Duodenal mucosa (tissue), 2 donors: ENCODE data around the gene SAPCD1.

Experiments
- H3K27ac ChIP-seq: one replicate; pipeline ENCODE4 v1.7.0; 2013; ENCODE audit warnings: low read depth, low read length
- H3K27me3 ChIP-seq, 2 donors: one replicate each; pipeline ENCODE4 v1.7.0; 2013; ENCODE audit warnings: low read length in 2 of 2, control low read depth in 1 of 2; ENCODE audit not compliant: insufficient read depth in 2 of 2, control insufficient read depth in 1 of 2
- H3K36me3 ChIP-seq, 2 donors: one replicate each; pipeline ENCODE4 v1.7.0; 2013; ENCODE audit warnings: low read length in 2 of 2, control low read depth in 1 of 2; ENCODE audit not compliant: insufficient read depth in 2 of 2, control insufficient read depth in 1 of 2
- H3K4me1 ChIP-seq, 2 donors: one replicate each; pipeline ENCODE4 v1.7.0; 2013; ENCODE audit warnings: low read length in 2 of 2, control low read depth in 1 of 2; ENCODE audit not compliant: insufficient read depth in 2 of 2, control insufficient read depth in 1 of 2
- H3K4me3 ChIP-seq, 2 donors: one replicate each; pipeline ENCODE4 v1.7.0; 2013; ENCODE audit warnings: low read length in 2 of 2, low read depth in 1 of 2
- H3K9ac ChIP-seq, 2 donors: one replicate each; pipeline ENCODE4 v1.7.0; 2013; ENCODE audit warnings: low read length in 2 of 2, low read depth in 1 of 2
- H3K9me3 ChIP-seq, 2 donors: one replicate each; pipeline ENCODE4 v1.7.0; 2013; ENCODE audit warnings: low read length in 2 of 2, control low read depth in 1 of 2; ENCODE audit not compliant: control insufficient read depth in 1 of 2

SAPCD1 gene

DNA sequence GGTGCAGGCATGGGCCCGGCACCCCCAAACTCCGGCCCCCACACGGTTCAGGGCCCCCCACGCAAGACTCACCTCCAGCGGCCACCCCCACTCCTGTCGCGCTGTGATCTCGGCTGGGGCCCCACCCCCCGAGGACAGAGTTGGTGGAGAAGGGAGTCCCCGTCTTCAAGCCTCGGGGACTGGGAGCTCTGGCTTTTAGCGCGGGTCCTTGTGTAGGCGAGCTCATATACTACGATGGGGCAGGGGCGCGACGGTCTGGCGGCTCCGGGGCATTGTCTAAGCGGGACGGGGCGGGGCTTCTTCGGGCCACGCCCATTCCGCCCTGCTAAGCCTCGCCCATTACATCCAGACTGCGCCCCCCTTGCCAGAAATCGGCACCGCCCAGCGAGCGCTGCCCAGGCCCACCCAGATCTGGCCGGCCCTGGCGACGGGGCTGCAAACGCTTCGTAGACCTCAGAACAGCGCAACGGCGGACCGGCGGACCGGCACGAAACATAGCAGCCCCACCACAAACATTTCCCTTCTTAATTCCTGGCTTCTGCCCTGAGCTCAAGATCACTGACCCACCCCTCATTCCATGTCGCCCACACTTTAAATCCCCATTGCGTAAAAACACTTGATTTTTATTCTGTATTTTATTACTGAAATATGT lies 32.4 kb upstream of the SAPCD1 start:
- Histone ChIP-seq H3K27me3 (no peaks in the 10 kb centered on the region), H3K27ac (peak overlapping the region; percentile 96), H3K9me3 (no peaks in the 10 kb centered on the region), H3K4me1 (peaks cover 54% of the 10 kb centered on the region in 2 donors), H3K36me3 (peaks cover 31 to 56% of the 10 kb centered on the region in 2 donors), H3K9ac (peak overlapping the region; percentile 70 to 96), H3K4me3 (peak overlapping the region; percentile 81 to 84)

DNA sequence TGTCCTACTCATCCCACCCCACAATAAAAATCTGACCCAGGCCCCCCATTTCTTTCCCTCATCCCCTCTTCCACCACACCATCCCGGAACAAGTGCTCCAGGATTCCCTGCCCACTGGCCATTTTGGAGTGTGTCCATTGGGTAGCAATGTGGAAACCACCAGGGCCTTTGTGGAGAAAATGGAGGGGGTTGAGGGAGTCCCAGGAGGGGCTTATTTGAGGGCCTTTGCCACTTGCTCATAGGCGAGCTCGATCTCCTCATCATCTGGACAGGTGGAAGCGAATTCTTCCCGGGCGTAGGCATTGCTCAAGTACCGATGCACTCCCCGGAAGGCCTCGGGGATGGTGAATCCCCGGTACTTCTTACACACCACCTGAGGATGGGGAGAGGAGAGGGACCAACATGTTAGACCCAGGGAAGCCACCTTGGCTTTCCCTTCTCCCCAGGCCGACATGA lies 31.8 kb upstream of the SAPCD1 start:
- Histone ChIP-seq H3K4me3 (peak overlapping the region in 1 of 2 donors; percentile 81), H3K4me1 (peaks cover 54% of the 10 kb centered on the region in 2 donors), H3K36me3 (peaks cover 31 to 55% of the 10 kb centered on the region in 2 donors), H3K27me3 (no peaks in the 10 kb centered on the region), H3K9ac (peak overlapping the region in 1 of 2 donors; percentile 70), H3K27ac (peak overlapping the region; percentile 96), H3K9me3 (no peaks in the 10 kb centered on the region)

DNA sequence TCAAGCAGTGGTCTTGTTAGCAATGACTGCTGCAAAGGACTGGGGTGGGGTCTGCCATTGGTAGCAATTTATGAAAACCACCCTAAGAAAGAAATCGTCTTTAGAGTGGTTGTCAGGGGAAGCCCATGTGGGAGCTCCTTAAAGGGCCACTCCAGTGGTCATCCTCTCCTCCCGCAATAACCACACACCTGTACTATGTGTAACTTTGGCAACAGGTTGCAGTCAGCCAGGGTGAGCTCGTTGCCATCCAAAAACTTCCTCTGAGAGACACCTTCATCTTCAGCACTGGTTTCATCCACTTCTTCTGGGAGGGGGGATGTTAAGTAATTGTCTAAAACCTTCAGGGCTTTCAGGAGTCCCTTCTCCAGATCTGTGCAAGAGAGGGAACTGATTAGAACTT lies 30.4 kb upstream of the SAPCD1 start:
- no peak overlapping the region for H3K9ac ChIP-seq
- no peak overlapping the region for H3K27ac ChIP-seq
- H3K36me3 ChIP-seq = peaks cover 31 to 42% of the 10 kb centered on the region in 2 donors
- H3K4me3 ChIP-seq = no peak overlapping the region
- H3K4me1 ChIP-seq = peaks cover 52 to 55% of the 10 kb centered on the region in 2 donors
- H3K9me3 ChIP-seq = no peaks in the 10 kb centered on the region
- H3K27me3 ChIP-seq = no peaks in the 10 kb centered on the region

DNA sequence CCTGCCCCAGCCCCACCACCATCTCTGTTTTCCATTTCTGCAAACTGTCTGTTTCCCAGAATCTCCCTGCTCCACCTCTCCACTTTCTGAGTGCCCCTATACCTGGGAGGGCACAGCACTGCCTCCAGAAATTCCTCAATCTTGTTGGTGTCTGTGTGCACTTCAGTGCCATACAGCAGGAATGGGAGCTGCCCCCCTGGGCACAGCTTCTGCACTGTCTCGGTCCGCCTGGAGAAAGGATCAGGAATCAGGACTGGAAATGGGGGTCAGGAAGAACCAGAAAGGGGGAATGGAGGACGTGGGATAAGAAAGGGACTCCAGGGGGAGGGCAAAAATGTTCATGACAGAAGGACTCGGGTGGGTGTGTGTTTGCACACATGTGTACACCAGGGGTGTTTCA lies 28.7 kb upstream of the SAPCD1 start:
- Histone ChIP-seq H3K27ac (no peak overlapping the region), H3K36me3 (peaks cover 28 to 34% of the 10 kb centered on the region in 2 donors), H3K9ac (peak overlapping the region; percentile 97), H3K4me3 (peak overlapping the region; percentile 91 to 95), H3K4me1 (peaks cover 52 to 55% of the 10 kb centered on the region in 2 donors), H3K9me3 (no peaks in the 10 kb centered on the region), H3K27me3 (no peaks in the 10 kb centered on the region)

DNA sequence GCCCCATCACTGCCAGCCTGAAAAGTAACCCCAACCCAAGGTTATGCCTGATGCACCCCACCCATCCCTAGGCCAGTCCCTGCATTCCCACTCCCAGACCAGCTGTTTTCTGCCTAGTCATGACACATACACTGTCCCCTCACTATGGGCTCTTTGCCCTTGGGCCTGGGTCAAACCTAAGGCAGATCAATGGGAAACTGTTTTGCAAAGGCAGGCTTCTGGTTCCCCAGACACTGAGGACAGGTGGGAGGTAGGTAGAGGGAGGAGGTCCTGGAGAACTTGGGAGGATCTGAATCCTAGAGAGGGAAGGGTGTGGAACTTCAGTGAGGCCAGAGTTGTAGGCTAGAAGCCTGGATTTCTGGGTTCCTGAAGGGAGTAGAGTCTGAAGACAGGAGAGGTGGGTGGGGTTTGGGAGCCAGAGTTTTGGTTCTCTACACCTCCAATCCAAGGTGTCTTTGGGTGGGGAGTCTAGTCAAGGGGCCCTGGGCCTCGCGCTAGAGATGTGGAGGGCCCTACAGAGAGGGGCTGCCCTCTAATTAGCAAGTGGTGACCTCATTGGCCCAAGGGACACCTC lies 28.1 kb upstream of the SAPCD1 start:
- Histone ChIP-seq H3K4me3 (peak overlapping the region; percentile 91 to 95), H3K27me3 (no peaks in the 10 kb centered on the region), H3K9me3 (no peaks in the 10 kb centered on the region), H3K9ac (peak overlapping the region; percentile 97), H3K4me1 (peaks cover 51 to 56% of the 10 kb centered on the region in 2 donors), H3K36me3 (peaks cover 28 to 34% of the 10 kb centered on the region in 2 donors), H3K27ac (peak overlapping the region; percentile 94)

DNA sequence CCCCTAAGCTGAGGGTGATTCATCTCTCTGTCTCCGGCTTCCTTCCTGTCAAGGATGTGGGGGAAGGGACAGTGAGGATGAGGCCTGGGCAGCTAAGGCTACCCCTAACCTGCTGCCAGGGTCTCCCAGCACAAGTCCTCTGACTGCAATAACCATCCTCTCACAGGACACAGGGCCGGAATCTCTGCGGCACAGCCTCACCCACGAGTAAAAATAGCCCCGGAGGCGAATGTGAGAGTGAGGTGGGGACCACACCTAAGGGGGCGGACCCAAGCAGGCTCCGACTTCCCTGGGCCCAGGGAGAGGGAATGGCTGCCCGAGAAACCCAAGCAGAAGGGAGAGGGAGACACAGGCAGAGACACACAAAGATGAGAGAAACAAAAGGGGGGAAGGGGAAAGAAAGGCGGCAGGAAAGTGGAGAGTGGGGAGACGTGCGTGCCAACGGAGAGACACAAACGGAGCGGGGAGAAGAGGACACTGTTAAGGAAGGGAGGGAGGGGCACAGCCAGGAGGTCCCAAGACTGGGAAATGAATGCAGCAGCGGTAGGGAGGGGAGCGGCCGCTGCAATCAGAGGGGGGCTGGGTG lies 27.5 kb upstream of the SAPCD1 start:
- Histone ChIP-seq H3K27me3 (no peaks in the 10 kb centered on the region), H3K9me3 (no peaks in the 10 kb centered on the region), H3K4me1 (peaks cover 50 to 57% of the 10 kb centered on the region in 2 donors), H3K27ac (peak overlapping the region; percentile 94), H3K9ac (peak overlapping the region; percentile 97), H3K4me3 (peak overlapping the region; percentile 91 to 95), H3K36me3 (peaks cover 28 to 34% of the 10 kb centered on the region in 2 donors)

DNA sequence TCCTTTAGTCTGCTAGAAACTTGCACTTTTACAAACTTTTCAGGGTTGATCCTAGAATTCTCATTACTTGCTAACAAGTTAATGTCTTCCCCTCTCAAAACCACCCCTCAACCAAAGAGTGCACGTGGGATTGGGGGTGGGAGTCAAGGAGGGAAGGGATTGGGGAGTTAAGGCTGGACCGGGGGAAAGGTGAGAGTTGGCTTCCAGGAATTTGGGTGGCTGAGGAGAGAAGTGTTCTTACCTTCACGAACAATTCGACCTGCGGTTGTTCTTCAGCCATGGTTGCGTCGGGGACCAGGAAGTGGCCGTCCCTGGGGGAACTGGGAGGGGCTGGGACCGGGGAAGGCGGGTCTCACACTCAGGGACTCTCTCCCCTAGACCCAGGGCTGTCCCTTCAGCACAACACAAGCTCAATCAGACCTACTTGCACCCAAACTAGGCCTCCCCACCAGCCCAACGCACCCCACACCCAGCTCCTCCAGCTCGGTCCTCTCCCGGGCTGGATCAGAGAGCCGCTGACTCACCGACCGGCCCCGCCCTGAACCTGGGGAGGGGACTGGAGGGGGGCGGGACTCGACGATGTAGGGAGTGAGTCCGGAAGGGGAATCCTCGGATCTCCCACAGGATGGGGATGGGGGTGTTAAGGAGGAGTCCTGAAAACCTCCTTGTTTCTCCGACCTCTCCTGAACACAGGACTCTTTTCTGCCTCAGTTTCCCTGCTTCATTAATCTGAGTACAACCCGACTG lies 26.3 kb upstream of the SAPCD1 start, which contains the start of gene CLIC1:
TSS of gene CLIC1 (minus strand) at position 510 of the 747 bp plus-strand sequence. CDS start at position 280, 230 bp downstream.
- Histone ChIP-seq H3K4me3 (peak within 1 kb of the TSS; percentile 91 to 95), H3K4me1 (peaks cover 49 to 58% of the 10 kb centered on the region in 2 donors)

DNA sequence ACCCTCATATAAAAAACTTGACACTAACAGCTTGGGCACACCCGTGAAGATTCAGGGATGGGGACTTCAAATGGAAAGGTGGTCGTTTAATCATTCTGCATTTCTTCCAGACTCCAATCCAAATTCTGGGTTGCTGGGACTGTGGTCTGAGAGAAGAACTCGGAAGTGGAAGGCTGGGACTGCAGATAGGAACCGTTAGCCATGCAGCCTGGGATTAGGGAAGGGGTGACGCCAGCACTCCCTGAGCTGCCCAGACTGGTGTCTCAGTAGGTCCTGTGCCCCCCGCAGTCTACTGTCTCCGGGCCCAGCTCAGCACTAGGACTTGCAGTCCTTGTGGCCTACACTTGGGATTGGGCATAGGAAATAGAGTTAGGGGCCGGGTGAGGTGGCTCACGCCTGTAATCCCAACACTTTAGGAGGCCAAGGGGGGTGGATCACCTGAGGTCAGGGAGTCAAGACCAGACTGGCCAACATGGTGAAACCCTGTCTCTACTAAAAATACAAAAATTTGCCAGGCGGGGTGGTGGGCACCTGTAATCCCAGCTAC lies 25.6 kb upstream of the SAPCD1 start:
- peaks cover 19 to 21% of the 10 kb centered on the region in 2 donors for H3K36me3 ChIP-seq
- H3K4me3 ChIP-seq = peak overlapping the region; percentile 91 to 95
- no peaks in the 10 kb centered on the region for H3K27me3 ChIP-seq
- H3K27ac ChIP-seq = peak overlapping the region; percentile 94
- H3K9me3 ChIP-seq = no peaks in the 10 kb centered on the region
- H3K9ac ChIP-seq = peak overlapping the region; percentile 97
- peaks cover 48 to 59% of the 10 kb centered on the region in 2 donors for H3K4me1 ChIP-seq

More for the DNA sequence above, 26.3 kb upstream of the SAPCD1 start, which contains the start of gene CLIC1:
- Histone ChIP-seq H3K27ac (peak within 1 kb of the TSS; percentile 94), H3K36me3 (peaks cover 25 to 27% of the 10 kb centered on the region in 2 donors), H3K9ac (peak within 1 kb of the TSS; percentile 97), H3K27me3 (no peaks in the 10 kb centered on the region), H3K9me3 (no peaks in the 10 kb centered on the region)

DNA sequence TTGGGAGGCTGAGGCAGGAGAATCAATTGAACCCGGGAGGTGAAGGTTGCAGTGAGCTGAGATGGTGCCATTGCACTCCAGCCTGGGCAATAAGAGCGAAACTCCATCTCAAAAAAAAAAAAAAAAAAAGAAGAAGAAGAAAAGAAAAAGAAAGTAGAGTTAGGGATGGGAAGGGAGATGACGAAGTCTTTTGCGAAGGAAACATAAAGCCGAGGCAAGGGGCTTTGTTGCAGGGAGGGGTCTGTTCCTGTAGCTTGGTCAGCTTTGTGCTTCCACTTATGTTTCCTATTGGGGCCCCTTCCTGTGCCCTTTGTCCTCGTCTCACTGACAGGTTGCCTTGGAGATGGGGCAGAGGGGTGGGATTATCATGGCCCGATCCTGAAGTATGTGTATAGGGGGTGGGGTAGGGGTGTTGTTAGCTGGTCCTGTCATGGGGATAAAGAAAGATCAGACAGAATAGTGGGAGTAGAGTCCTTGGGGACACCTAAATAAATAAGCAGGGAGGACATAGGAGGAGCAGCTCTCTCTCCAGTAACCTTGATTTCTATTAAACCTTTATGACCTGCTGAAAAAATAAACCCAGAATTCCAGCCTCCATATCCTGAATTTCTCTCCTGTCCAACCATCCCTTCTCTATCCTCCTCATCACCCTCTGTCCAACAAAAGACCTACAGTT lies 25.0 kb upstream of the SAPCD1 start:
- H3K4me3 ChIP-seq = peak overlapping the region; percentile 52 to 91
- peak overlapping the region; percentile 97 for H3K9ac ChIP-seq
- H3K36me3 ChIP-seq = peaks cover 15 to 17% of the 10 kb centered on the region in 2 donors
- no peaks in the 10 kb centered on the region for H3K9me3 ChIP-seq
- no peaks in the 10 kb centered on the region for H3K27me3 ChIP-seq
- peaks cover 45 to 57% of the 10 kb centered on the region in 2 donors for H3K4me1 ChIP-seq
- H3K27ac ChIP-seq = peak overlapping the region; percentile 94
